DOHH2 (cell line): ENCODE measurements around the gene RAB8A.

Experiments
- EZH2phosphoT487 ChIP-seq: fragments of 200-600 bp; sonication (generic); IDR thresholded peaks from 2 replicates; pipeline ENCODE4 v1.6.1; 2017; ENCODE audit warnings: borderline replicate concordance, mild to moderate bottlenecking, antibody characterized with exemption, low read length, moderate library complexity, mixed read lengths
- TF ChIP-seq, protein P1 (sequence below): fragments of 200-600 bp; sonication (generic); IDR thresholded peaks from one replicate; pipeline ENCODE4 v1.5.1; 2014; ENCODE audit warnings: antibody characterized with exemption, mild to moderate bottlenecking, low read depth, low read length; ENCODE audit not compliant: poor library complexity, severe bottlenecking

DNA sequence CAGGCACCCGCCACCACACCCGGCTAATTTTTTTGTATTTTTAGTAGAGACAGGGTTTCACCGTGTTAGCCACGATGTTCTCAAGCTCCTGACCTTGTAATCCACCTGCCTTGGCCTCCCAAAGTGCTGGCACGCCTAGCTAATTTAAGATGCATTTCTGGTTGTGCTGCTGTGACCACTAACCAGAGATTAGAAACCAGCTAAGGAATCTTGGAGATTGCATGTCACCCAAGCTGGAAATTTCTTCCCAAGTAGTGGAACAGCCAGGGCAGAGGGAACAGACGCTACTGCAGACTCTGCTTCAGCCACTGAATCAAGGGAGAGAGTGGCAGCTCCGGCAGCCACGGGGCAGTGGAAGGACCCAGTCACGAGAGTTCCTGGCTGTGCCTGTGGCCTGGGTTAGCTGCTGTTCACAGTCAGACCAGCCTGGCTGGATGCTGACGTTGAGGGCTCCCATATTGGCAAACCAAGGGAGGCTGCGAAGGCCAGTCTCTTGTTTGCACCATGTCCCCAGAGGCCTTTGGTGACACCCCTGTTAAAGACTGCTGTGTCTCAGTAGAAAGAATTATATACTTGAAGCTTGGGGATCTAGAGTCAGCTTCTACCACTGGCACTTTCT, 27.5 kb upstream of the RAB8A start:
- TF ChIP-seq, protein P1, sequence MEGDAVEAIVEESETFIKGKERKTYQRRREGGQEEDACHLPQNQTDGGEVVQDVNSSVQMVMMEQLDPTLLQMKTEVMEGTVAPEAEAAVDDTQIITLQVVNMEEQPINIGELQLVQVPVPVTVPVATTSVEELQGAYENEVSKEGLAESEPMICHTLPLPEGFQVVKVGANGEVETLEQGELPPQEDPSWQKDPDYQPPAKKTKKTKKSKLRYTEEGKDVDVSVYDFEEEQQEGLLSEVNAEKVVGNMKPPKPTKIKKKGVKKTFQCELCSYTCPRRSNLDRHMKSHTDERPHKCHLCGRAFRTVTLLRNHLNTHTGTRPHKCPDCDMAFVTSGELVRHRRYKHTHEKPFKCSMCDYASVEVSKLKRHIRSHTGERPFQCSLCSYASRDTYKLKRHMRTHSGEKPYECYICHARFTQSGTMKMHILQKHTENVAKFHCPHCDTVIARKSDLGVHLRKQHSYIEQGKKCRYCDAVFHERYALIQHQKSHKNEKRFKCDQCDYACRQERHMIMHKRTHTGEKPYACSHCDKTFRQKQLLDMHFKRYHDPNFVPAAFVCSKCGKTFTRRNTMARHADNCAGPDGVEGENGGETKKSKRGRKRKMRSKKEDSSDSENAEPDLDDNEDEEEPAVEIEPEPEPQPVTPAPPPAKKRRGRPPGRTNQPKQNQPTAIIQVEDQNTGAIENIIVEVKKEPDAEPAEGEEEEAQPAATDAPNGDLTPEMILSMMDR, result no peak
- TF ChIP-seq EZH2phosphoT487, result no peak
